Retinal pigment epithelial cell (primary cell): ENCODE data around the gene CXorf65.

Source experiments
- DNase-seq: peaks from one replicate; pipeline ENCODE4 v3.0.0-alpha.2; 2010; ENCODE audit warnings: low read depth
- H3K4me3 ChIP-seq: 2 replicates; pipeline ENCODE4 v1.5.1; 2011; ENCODE audit warnings: mild to moderate bottlenecking, low read length, control low read depth, moderate library complexity
- TF ChIP-seq, protein P1 (sequence below): conservative IDR thresholded peaks from 2 replicates; pipeline ENCODE4 v1.5.1; 2011; ENCODE audit warnings: low read depth, low read length, control low read depth, inconsistent platforms

CXorf65 gene

GRCh38 chrX:71098951-71099506 lies 7.5 kb downstream of the CXorf65 start:
- no peak overlapping the region for H3K4me3 ChIP-seq
- TF ChIP-seq, protein P1, sequence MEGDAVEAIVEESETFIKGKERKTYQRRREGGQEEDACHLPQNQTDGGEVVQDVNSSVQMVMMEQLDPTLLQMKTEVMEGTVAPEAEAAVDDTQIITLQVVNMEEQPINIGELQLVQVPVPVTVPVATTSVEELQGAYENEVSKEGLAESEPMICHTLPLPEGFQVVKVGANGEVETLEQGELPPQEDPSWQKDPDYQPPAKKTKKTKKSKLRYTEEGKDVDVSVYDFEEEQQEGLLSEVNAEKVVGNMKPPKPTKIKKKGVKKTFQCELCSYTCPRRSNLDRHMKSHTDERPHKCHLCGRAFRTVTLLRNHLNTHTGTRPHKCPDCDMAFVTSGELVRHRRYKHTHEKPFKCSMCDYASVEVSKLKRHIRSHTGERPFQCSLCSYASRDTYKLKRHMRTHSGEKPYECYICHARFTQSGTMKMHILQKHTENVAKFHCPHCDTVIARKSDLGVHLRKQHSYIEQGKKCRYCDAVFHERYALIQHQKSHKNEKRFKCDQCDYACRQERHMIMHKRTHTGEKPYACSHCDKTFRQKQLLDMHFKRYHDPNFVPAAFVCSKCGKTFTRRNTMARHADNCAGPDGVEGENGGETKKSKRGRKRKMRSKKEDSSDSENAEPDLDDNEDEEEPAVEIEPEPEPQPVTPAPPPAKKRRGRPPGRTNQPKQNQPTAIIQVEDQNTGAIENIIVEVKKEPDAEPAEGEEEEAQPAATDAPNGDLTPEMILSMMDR, result no peak
- no peak for DNase-seq

DNA sequence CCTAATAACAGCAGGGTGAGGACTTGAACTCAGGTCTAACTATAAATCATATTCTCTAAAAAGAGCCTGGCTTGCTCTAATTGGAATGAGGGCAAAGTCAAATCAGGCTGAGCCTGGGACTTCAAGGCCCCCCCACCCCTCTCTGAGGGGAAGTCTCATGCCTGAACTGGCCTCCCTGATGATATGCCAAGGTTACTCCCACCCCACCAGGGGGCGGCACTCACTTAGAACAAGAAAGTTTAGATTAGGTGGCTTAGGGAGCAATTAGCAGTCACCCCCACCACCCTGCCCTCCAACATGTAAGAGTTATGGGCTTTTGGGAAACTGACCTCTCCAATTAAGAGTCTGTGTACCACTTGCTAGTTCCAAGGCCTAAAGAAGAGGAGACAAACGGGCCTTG lies 8.2 kb downstream of the CXorf65 start:
- no peak for DNase-seq
- TF ChIP-seq, protein P1, result peak; percentile 58

GRCh38 chrX:71096760-71097032 lies 9.8 kb downstream of the CXorf65 start:
- peak overlapping the region; percentile 66 for H3K4me3 ChIP-seq
- TF ChIP-seq, protein P1, result no peak
- no peak for DNase-seq

More for the DNA sequence above, 8.2 kb downstream of the CXorf65 start:
- H3K4me3 ChIP-seq, result no peak overlapping the region

- H3K4me3 ChIP-seq, result peak overlapping the region; percentile 66
- no peak for DNase-seq
- TF ChIP-seq, protein P1, result no peak
These were observed 10.4 kb downstream of the CXorf65 start for GRCh38 chrX:71095981-71096759.

DNA sequence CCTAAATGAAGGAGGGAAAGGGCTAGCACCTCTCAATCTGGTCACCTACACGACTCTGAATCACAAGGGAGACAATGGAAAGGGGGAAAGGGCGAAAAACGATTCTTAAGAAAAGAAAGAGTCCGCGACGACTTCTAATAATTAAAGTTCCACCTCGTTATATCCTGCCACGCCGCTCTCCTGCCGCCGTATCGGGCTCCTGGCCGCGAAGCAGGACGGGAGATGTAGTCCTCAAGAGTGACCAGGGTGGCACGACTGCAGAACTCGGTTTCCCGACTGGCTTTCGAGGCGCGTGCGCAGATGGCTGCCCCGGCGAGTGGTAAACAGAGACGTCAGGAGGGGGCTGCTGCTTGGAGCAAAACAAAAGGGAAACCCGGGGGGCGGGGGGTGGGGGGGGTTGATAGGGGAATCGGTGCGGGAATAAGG lies 11.0 kb downstream of the CXorf65 start, which contains the start of gene FOXO4:
FOXO4 (plus strand) TSS at position 297 of the 426 bp plus-strand sequence. CDS start 678 bp downstream, outside the sequence.
- H3K4me3 ChIP-seq, result peak within 1 kb of the TSS; percentile 66
- TF ChIP-seq, protein P1, result no peak
- DNase-seq, result peak; percentile 34

DNA sequence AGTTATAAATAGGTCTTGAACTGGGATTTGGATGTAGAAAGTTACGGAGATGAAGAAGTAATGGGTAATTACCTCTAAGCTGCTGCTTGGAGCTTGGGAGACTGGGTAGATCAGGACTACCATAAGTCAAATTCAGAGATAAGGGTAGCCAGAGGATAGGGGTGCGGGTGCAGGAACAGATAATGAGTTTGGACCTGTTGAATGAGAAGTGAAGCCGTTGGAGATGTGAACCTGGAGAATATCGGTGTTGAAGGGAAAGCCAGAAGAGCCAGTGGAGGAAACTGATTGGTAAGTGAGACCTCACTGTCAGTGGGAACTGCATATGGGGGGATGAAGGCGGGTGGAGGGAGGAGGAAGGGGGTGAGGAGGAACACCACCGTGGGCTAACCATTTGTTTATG lies 11.5 kb downstream of the CXorf65 start:
- TF ChIP-seq, protein P1, result no peak
- H3K4me3 ChIP-seq, result peak overlapping the region; percentile 66
- DNase-seq, result no peak

GRCh38 chrX:71091263-71091662 lies 15.3 kb downstream of the CXorf65 start:
- H3K4me3 ChIP-seq, result no peak overlapping the region
- no peak for DNase-seq
- TF ChIP-seq, protein P1, result no peak
